ENCODE data around the gene SP1. TPM values are rescaled to one million over a fixed set of nuclear protein-coding genes. Genes with fewer than 3 reads are reported as not detected.

SP1 gene
- total RNA-seq, 2 experiments from 2014 or later, result 67.2 to 70.3 TPM

DNA sequence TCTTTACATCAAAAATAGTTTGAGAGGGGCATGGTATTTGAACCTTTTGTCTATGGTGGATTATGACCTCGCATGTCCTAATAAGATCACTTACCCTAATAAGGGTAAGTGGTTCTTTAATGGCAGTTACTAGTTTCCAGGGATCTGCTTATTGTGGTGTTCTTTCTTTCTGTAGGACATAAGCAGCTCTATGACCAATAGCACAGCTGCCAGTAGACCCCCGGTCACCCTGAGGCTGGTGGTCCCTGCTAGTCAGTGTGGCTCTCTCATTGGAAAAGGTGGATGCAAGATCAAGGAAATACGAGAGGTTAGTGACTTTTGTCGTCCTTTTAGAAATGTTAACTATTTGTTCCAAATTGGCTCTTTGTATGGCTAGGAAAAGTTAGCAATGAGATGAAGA lies 79.1 kb downstream of the SP1 start:
- Mint-ChIP-seq H3K27ac (peak overlapping the region; percentile 46), H3K36me3 (ENCODE audit: low read depth) (peaks cover 78% of the 10 kb centered on the region), H3K4me1 (ENCODE audit: low read depth) (peaks cover 66% of the 10 kb centered on the region), H3K9me3 (no peaks in the 10 kb centered on the region), H3K27me3 (no peaks in the 10 kb centered on the region), H3K4me3 (no peak overlapping the region)
- TF ChIP-seq, protein P1, sequence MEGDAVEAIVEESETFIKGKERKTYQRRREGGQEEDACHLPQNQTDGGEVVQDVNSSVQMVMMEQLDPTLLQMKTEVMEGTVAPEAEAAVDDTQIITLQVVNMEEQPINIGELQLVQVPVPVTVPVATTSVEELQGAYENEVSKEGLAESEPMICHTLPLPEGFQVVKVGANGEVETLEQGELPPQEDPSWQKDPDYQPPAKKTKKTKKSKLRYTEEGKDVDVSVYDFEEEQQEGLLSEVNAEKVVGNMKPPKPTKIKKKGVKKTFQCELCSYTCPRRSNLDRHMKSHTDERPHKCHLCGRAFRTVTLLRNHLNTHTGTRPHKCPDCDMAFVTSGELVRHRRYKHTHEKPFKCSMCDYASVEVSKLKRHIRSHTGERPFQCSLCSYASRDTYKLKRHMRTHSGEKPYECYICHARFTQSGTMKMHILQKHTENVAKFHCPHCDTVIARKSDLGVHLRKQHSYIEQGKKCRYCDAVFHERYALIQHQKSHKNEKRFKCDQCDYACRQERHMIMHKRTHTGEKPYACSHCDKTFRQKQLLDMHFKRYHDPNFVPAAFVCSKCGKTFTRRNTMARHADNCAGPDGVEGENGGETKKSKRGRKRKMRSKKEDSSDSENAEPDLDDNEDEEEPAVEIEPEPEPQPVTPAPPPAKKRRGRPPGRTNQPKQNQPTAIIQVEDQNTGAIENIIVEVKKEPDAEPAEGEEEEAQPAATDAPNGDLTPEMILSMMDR (IDR thresholded peaks at IDR 0.05), result no peak
- intact Hi-C loops (cut with micrococcal nuclease), result no loop called here
- no peak for ATAC-seq
- no peak for DNase-seq
- ChIA-PET CTCF (interaction anchor here (2.0 kb wide), 1 partner anchor 17 kb away, joined by 12 read pairs; no protein-coding TSS in a partner anchor), POLR2A (interaction anchor here (0.6 to 43.3 kb wide), 5 partner anchors 11 to 325 kb away, joined by 3 to 1494 read pairs (median 5); partner anchors contain the start of genes MAP3K12, NPFF and TARBP2)

DNA sequence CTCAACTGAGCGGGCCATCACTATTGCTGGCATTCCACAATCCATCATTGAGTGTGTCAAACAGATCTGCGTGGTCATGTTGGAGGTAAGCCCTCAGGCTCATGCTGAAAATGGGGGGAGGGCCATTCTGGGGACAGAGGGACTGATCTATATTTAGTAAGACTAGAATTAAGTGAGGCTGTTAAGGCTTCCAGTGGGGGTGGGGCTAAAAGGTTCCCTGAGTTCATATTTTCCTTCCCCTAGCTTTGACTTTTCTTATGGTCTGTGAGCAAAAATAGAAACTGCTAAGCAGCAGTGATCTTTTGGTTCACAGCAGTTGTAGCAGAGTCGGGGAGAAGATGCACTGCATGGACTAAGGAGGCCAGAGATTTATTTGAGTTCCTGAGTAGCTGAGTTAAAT lies 81.1 kb downstream of the SP1 start:
- intact Hi-C loops (cut with micrococcal nuclease), result no loop called here
- TF ChIP-seq, protein P1 (IDR thresholded peaks at IDR 0.05), result no peak
- no peak for ATAC-seq
- H3K27me3 Mint-ChIP-seq, result no peaks in the 10 kb centered on the region
- no peak for DNase-seq
- H3K4me3 Mint-ChIP-seq, result no peak overlapping the region
- H3K27ac Mint-ChIP-seq, result peak overlapping the region; percentile 62
- peaks cover 77% of the 10 kb centered on the region for H3K36me3 Mint-ChIP-seq (ENCODE audit: low read depth)
- peaks cover 55% of the 10 kb centered on the region for H3K4me1 Mint-ChIP-seq (ENCODE audit: low read depth)
- ChIA-PET POLR2A (interaction anchor here (0.6 to 54.1 kb wide), 3 partner anchors 7 to 189 kb away, joined by 4 to 1494 read pairs (median 1494); partner anchors contain the start of genes MAP3K12, NPFF, PCBP2 and TARBP2), CTCF (interaction anchor here (1.3 to 1.6 kb wide), 2 partner anchors 12 to 15 kb away, joined by 4 to 7 read pairs; no protein-coding TSS in a partner anchor)
- no peaks in the 10 kb centered on the region for H3K9me3 Mint-ChIP-seq

DNA sequence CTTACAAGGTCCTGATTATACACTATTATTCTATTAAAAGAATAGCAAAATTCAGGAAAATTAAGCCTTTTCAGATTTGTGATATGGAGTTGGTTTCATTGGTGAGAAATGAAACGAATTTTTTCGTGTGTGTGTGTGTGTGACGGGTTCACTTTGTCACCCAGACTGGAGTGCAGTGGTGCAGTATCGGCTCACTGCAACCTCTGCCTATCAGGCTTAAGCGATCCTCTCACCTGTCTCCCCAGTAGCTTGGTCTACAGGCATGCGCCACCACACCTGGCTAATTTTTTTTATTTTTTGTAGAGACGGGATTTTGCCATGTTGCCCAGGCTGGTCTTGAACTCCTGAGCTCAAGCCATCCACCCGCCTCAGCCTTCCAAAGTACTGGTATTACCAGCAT lies 81.6 kb downstream of the SP1 start:
- no peak for ATAC-seq
- Mint-ChIP-seq H3K27me3 (no peaks in the 10 kb centered on the region), H3K4me3 (no peak overlapping the region), H3K27ac (no peak overlapping the region), H3K4me1 (ENCODE audit: low read depth) (peaks cover 53% of the 10 kb centered on the region), H3K36me3 (ENCODE audit: low read depth) (peaks cover 80% of the 10 kb centered on the region), H3K9me3 (no peaks in the 10 kb centered on the region)
- ChIA-PET CTCF (interaction anchor here (1.3 to 1.6 kb wide), 2 partner anchors 12 to 15 kb away, joined by 4 to 7 read pairs; no protein-coding TSS in a partner anchor), POLR2A (interaction anchor here (0.6 to 54.1 kb wide), 4 partner anchors 6 to 190 kb away, joined by 3 to 1494 read pairs (median 749); partner anchors contain the start of genes MAP3K12, NPFF, PCBP2 and PRR13)
- TF ChIP-seq, protein P1 (IDR thresholded peaks at IDR 0.05), result no peak
- intact Hi-C loops (cut with micrococcal nuclease), result no loop called here
- no peak for DNase-seq

DNA sequence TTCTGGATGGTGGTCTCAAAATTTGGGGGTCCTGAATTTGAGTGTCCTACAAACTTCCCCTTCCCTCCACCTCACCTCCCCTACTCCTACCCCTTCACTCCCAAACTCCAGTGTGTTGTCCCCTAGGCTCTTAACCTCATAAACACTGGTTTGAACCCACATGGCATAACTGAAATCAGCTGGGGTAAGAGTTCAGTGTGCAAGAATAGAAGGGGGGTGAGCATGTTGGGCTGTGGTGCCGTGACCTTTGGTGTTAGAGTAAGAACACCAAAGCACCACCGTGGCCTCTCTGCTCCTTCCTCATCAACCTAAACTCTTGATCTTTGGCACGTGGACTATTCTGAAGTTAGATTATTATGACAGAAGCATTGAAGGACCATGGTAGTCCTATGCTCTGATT lies 83.0 kb downstream of the SP1 start:
- Mint-ChIP-seq H3K27me3 (no peaks in the 10 kb centered on the region), H3K9me3 (no peaks in the 10 kb centered on the region), H3K4me3 (no peak overlapping the region), H3K27ac (no peak overlapping the region), H3K36me3 (ENCODE audit: low read depth) (peaks cover 86% of the 10 kb centered on the region), H3K4me1 (ENCODE audit: low read depth) (peaks cover 54% of the 10 kb centered on the region)
- ChIA-PET CTCF (no interaction called here), POLR2A (interaction anchor here (43.3 to 54.1 kb wide), 2 partner anchors 5 to 24 kb away, joined by 1494 read pairs; partner anchors contain the start of genes MAP3K12, NPFF, PCBP2 and TARBP2)
- intact Hi-C loops (cut with micrococcal nuclease), result no loop called here
- TF ChIP-seq, protein P1 (IDR thresholded peaks at IDR 0.05), result no peak
- no peak for ATAC-seq
- no peak for DNase-seq

Measured in activated CD8-positive, alpha-beta T cell treated with anti-CD3 and anti-CD28 coated beads for 36 hours (primary cell).